ENCODE results near the gene CARMIL3.
"Not testable (repeated sequence)": the region's sequence is repeated elsewhere in the genome, so short reads cannot be mapped to it uniquely, and the experiment has no call there.

The CARMIL3 gene, protein sequence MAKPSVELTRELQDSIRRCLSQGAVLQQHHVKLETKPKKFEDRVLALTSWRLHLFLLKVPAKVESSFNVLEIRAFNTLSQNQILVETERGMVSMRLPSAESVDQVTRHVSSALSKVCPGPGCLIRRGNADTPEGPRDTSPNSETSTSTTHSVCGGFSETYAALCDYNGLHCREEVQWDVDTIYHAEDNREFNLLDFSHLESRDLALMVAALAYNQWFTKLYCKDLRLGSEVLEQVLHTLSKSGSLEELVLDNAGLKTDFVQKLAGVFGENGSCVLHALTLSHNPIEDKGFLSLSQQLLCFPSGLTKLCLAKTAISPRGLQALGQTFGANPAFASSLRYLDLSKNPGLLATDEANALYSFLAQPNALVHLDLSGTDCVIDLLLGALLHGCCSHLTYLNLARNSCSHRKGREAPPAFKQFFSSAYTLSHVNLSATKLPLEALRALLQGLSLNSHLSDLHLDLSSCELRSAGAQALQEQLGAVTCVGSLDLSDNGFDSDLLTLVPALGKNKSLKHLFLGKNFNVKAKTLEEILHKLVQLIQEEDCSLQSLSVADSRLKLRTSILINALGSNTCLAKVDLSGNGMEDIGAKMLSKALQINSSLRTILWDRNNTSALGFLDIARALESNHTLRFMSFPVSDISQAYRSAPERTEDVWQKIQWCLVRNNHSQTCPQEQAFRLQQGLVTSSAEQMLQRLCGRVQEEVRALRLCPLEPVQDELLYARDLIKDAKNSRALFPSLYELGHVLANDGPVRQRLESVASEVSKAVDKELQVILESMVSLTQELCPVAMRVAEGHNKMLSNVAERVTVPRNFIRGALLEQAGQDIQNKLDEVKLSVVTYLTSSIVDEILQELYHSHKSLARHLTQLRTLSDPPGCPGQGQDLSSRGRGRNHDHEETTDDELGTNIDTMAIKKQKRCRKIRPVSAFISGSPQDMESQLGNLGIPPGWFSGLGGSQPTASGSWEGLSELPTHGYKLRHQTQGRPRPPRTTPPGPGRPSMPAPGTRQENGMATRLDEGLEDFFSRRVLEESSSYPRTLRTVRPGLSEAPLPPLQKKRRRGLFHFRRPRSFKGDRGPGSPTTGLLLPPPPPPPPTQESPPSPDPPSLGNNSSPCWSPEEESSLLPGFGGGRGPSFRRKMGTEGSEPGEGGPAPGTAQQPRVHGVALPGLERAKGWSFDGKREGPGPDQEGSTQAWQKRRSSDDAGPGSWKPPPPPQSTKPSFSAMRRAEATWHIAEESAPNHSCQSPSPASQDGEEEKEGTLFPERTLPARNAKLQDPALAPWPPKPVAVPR (N-terminal part only)

DNA sequence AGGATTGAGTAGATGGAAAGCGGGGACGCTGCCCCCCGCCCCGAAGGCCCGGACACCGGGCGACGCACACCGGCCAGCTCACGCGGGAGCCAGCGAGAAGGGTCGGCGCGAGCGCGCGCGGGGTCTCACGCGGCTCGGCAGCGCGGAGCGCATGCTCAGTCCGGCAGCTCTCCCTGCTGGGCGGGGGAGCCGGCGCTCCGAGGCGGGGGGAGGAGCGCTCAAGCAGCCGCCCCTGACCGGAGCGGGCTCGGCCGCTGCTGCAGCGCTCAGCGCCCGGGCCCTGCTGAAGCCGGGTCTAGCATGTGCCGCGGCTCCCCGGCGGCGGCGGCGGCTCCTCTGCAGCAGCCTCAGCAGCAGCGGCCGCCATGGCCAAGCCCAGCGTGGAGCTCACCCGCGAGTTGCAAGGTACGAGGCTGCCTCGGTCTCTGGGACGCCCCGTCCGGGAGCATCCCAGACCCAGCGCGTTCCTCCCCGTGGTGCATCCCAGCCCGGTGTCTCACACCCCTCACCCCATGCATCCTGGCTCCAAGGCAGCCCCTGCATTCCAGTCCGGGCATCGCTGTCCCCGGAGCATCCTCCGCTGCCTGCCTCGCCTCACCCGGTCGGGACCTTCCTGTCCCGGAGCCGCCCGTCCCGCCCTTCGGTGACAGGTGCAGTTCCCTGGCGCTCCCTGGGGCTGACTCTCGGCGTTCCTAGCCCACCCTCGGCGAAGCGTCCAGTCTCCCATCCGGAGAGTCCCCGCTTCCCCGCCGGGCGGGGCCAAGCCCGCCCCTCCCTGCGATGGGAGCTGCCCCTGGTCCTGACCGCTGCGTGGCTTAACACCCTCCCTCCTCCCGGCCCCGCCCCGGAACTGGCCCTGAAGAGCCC lies at the start of gene CARMIL3:
TSS of gene CARMIL3 (plus strand) at position 221 of the 867 bp plus-strand sequence. CDS start at position 366, 145 bp downstream.
- peak; percentile 65 for DNase-seq

DNA sequence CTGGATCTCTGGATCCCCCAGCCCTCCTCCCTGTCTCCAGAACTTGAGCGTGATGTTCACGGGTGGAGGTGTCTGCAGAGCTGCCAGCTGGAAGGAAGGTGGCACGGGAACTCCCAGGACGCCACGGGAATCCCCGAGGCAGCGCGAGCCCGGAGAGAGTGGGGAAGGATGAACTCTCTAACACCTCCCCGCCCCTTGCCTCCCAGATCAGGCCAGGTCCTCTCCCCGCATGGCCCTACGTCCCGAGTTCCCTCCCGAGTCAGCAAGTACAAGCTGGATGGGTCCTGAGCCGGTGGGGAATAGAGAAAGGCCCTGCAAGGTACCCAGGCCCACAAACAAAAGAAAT lies 45.4 kb upstream of the CARMIL3 start:
- not testable (repeated sequence) for DNase-seq

DNA sequence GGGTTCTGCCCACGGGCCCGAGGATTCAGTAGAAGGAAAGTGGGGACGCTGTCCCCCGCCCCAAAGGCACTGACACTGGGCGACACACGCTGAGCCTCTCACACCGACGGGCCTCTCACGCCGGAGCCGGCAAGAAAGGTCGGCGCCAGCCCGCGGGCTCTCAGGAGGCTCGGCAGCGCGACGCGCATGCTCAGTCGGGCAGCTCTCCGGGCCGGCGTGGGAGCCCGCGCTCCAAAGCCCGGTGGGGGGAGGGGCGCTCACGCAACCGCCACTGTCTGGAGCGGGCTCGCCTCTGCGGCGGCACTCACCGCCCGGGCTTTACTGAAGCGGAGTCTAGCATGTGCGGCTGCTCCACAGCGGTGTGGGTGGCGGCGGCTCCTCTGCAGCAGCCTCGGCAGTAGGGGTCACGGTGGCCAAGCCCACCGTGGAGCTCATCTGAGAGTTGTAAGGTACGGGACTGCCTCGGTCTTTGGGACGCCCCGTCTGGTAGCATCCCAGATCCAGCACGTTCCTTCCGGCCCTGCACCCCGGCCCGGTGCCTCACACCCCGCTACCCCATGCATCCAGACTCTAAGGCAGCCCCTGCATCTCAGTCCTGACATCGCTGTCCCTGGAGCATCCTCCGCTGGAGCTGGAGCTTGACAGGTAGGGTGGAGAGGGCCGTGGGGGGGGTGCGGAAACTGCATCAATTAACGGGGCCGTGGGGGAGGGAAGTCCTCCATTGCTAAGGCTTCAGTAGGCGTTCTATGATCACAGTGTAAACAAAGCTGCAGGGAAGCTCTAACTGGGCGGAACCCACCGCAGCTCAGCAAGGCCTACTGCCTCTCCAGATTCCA lies 44.8 kb upstream of the CARMIL3 start:
- peak; percentile 62 for DNase-seq

DNA sequence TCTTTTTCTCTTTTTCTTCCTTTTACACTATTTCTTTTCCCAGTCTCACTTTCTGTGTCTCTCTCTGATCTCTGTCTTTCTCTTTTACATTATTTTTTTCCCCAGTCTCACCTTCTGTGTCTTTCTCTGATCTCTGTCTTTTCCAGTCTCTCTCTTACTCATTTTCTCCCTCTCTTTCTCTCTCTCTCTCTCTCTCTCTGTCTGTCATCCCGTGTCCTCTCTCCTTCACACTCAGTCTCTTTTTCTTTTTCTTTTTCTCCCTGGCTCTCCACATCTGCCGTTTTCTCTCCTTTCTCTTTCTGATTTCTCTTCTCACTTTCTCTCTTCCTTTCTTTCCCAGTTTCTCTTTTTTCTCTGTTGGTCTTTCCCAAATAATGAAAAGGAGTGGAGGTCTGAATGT lies 40.8 kb upstream of the CARMIL3 start:
- no peak for DNase-seq

DNA sequence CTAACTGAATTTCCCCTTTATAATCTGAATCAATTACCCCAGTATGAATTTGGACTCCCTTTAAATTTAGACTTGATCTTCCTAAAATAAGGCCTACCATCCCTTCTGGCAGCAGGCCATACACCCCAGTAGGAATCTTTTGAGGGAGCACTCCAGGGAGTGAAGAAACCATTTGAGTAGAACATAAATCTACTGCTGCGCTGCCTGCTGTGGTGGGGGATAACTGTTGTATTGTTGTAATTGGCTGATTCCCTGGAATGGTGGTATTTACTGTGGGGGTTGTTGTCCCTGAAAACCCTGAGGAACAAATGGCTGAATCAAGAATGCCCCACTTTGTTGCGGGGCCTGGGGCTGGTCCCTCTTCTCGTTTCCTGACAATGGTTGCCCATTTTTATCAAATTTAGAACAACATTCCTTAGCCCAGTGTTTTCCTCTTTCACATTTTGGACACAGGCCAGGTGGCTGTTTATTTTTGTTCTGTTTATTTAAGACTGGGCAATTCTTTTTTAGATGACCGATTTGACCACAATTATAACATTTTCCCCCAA lies 39.0 kb upstream of the CARMIL3 start:
- not testable (repeated sequence) for DNase-seq

DNA sequence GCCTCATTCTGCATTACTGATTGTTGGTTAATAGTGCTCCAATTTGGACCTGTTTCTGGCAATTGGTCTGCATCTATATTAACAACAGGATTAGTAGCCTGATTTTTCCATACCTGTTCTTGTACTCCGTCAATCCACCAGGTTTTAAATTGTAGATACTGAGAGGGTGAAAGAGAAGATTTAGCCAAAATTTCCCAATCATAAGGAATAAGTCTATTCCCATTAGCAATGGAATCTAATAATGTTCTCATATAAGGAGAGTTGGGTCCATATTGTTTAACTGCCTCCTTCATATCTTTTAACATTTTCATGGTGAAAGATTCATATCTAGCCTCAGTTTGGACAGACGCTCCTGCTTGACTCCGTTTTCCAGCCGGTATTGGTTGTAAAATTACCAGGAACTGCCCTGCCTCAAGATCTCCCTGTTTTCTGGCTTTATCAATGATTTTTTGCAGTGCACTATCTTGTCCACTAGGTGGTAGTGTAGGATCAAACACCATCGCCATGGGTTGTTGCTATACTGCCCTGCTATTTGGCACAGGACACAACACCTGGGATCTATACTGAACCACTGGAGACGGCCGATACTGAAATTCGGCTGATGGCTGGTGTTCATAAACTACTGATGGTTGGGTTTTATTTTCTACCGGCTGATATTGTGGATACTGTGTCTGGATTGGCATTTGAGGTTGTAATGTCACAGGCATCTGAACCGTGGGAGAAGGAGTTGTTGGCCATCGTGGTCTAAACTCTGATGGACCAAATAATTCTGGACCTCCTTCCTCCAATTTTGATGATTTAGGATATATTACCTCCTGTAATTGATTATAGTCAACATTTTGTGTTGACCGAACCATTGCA lies 37.9 kb upstream of the CARMIL3 start:
- peak; percentile 41 for DNase-seq

DNA sequence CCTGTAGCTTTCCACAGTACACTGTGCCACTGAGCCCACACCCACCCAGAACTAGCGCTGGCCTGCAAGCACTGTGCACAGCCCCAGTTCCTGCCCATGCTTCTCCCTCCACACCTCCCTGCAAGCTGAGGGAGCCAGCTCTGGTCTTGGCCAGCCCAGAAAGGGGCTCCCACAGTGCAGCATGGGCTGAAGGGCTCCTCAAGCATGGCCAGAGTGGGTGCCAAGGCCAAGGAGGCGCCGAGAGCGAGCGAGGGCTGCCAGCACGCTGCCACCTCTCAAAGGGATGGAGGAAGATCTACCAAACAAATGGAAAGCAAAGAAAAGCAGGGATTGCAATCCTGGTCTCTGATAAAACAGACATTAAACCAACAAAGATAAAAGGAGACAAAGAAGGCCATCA lies 36.1 kb upstream of the CARMIL3 start:
- not testable (repeated sequence) for DNase-seq

DNA sequence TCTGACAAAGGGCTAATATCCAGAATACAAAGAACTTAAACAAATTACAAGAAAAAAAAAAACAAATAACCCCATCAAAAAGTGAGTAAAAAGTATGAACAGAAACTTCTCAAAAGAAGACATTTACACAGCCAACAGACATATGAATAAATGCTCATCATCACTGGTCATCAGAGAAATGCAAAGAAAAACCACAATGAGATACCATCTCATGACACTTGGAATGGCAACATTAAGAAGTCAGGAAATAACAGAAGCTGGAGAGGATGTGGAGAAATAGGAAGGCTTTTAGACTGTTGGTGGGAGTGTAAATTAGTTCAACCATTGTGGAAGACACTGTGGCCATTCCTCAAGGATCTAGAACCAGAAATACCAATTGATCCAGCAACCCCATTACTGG lies 32.8 kb upstream of the CARMIL3 start:
- DNase-seq = not testable (repeated sequence)

DNA sequence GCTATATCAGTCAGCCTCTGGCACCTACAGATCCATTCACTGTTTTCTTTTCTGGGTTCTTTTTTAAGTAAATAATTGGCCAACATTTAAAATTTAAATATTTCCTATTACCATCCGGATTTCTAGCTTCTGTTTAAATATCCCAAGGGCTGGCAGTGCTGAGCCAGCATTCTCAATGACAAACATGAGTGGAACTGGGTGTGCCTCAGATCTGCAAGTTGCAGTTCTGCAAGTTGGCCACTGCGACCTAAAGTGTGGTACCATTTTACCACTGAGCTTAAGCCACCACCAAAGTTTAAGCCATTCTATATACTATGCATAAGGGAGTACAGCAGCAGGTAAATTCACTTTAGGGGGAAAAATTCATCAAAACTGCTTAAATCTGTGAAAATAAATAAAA lies 31.9 kb upstream of the CARMIL3 start:
- not testable (repeated sequence) for DNase-seq

DNA sequence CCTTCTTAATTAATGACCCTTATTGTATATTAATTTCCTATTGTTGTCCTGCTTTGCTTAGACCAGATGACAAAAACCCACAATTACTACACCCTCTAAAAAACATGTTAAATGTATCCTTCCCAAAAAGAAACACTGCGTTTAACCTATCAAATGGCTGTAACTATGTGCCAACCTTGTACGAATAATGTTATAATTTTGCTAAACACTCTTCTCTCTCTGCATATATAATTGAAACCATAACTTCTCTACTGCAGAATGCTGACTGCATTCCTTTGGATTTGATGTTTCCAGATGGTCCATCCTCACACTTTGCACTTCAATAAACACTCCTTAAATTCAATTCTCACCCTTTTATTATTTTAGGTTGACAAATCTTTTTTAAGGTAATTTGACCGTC lies 31.3 kb upstream of the CARMIL3 start:
- DNase-seq = not testable (repeated sequence)

DNA sequence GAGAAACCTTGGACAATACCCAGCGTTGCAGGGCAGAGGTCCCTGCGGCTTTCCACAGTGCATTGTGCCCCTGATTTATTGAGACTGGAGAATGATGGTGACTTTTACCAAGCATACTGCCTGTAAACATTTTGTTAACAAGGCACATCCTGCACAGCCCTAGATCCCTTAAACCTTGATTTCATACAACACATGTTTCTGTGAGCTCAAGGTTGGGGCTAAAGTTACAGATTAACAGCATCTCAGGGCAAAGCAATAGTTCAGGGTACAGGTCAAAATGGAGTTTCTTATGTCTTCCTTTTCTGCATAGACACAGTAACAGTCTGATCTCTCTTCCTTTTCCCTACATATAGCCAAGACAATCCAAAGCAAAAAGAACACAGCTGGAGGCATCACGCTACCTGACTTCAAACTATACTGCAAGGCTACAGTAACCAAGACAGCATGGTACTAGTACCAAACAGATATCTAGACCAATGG lies 26.8 kb upstream of the CARMIL3 start:
- not testable (repeated sequence) for DNase-seq

DNA sequence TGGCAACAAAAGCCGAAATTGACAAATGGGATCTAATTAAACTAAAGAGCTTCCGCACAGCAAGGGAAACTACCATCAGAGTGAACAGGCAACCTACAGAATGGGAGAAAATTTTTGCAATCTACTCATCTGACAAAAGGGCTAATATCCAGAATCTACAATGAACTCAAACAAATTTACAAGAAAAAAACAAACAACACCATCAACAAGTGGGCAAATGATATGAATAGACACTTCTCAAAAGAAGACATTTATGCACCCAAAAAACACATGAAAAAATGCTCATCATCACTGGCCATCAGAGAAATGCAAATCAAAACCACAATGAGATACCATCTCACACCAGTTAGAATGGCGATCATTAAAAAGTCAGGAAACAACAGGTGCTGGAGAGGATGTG lies 22.1 kb upstream of the CARMIL3 start:
- not testable (repeated sequence) for DNase-seq

DNA sequence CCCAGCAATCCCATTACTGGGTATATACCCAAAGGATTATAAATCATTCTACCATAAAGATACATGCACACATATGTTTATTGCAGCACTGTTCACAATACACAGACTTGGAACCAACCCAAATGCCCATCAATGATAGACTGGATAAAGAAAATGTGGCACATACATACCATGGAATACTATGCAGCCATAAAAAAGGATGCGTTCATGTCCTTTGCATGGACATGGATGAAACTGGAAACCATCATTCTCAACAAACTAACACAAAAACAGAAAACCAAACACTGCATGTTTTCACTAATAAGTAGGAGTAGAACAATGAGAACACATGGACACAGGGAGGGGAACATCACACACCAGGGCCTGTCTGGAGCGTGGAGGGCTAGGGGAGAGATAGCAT lies 20.5 kb upstream of the CARMIL3 start:
- DNase-seq = not testable (repeated sequence)

DNA sequence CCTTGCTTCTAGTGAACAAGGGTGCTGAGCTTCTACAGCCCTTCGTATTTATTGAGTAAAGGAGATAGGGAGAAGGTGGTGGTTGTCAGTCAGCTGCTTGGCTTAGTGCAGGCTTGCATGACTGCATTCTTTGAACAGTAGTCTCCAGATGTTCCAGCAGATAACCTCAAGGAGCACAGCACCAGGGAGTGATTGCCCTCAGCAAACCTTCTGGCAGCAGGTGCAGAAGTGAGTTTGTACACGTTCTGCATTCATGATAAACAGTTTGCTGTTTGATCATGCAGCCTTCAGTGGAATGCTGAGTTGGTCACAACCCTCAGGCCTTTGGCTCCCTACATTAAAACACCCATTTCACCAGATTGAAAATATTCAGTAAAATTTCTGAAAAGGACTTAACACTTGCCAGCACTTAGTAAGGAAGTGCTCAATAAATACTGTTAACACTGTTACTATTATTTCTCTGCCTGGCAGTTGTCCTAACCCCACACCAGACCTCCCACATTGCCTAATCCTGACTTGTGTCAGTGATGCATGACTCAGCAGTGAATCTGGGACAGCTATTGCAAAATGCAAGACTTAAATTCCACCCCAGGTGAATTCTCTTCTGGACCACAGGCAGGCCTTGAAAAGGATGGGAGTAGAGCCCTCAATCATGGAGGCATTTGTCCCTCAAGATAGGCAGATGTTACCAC lies 18.9 kb upstream of the CARMIL3 start:
- no peak for DNase-seq

DNA sequence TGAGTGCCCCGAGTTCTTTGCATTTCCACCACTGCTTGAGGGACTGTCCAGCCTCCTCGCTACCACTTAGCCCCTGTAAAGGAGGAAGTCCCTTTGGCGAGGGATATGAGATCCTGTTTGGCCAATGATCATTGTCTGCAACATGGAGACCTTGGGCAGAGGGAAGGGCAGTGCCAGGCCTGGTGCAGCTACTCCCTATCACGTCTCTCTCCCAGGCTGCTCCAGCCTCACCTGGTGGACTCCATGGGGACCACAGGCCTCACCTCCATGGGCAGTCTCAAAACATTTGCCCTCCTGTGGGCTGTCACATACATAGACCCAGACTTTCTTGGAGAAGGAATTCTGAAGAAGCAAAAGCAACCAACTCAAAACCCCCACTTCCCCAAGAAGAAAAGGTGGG lies 16.0 kb upstream of the CARMIL3 start:
- DNase-seq = not testable (repeated sequence)

DNA sequence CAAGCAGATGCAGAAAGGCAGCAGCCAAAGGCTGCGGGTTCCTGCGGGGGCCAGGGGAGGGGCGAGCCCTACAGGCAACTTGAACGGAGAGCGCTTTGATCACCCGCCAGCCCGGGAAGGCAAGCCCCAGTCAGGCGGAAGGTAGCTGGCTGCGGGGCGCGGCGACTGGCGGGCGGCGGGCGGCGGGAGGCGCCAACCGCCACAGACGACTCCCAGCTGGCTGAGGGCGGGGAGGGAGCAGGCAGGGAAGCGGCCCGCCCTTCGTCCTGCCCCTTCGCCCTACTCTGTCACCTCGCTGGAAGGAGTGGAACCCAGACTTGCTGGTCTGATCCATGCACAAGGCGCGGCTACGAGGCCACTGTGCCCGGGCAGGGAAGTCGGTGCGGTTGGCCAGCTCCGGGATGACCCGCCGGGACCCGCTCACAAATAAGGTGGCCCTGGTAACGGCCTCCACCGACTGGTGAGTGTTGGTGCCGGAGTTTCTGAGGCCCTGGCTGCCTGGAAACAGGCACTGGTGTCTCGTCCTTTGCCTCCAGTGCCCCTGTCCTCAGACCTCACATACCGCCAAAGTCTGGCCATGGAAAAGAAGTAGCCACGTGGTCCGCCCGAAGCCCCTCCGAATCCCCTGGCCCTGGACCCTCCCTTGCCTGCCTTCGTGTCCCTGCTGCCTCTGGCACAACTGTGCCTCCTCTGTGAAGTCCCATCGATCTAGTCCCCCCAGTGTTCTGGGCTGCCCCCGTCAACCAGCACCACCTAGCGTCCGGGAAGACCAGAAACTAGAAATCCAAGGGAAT lies 15.4 kb upstream of the CARMIL3 start:
- peak; percentile 63 for DNase-seq

DNA sequence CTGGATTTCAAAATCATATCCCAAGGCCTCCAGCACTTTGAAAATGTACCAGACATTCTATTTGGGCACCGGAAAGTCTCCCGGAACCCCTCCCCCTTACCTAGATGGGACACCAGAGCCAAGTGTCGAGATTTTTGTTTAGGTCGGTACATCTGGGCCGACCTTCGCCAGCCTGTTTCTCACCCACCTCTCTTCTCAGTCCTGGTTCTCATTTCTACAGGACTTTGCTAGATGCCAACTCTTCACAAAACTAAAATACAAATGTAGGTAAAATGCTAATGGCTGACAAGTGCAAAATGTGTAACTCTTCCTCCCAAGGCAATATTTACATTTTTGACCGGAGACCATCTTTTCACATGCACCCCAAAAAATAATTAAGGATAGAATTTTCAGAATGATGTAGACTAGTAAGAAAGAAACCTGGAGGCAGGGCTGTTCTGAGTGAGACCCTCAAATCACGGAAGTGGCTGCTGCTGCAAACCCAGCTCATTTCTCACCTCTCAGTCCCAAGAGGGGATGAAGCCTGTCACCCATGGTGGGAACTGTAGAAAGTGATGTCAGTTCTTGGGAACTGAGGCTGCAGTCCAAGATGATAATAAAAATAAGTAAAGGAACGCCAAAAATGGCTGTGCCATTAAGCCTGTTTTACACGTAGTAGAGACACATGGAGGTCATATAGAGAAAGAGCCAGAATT lies 14.7 kb upstream of the CARMIL3 start:
- not testable (repeated sequence) for DNase-seq

Data from activated naive CD4-positive, alpha-beta T cell treated with Interleukin-2 at 50 U/mL for 16 hours (primary cell).